ENCODE data around the gene PER1. TPM values are rescaled to one million over a fixed set of nuclear protein-coding genes. Genes with fewer than 3 reads are reported as not detected.

PER1 gene
- total and polyA plus RNA-seq, 2 of the 13 experiments (the other 11 are each of a cell fraction or from before 2014, with no cell fraction given) = 2.6 to 3.6 TPM

DNA sequence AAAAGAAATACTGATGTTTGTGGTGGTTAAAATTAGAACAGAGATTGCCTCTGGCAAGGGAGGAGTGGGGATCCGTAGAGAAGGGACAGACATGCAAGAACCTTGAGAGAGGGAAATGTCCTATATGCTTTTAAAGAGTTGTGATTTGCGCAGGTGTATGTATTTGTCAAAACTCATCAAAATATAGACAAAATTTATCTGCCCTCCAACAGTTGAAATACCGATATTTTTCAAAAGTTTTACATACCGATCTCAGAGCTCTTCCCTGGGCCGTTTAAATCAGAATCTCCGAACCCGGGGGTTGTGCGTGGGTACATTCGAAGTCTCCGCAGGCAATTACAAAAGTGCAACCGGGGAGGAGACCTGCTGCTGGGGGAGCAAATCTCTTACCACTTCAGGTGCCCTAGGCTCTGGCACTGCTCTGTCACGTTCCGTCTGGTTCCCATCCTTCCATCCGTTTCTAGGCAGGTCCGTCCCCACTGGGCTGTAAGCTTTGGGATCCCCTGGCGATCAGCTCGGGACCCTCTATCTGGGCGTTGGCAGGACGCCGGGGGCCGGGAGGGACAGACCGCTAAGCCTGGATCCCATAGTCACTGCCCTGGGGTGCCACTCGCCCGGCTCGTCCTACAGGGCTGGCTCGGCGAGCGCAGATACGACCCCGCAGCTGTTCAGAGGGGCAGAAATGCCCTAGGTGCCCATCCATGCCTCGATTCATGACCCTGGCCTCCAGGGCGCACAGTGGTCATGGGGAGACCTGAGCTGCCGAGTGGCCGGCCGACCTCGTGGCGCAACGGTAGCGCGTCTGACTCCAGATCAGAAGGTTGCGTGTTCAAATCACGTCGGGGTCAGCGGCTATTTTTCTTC lies 33.6 kb upstream of the PER1 start (continued):
- TF ChIP-seq, protein P1, sequence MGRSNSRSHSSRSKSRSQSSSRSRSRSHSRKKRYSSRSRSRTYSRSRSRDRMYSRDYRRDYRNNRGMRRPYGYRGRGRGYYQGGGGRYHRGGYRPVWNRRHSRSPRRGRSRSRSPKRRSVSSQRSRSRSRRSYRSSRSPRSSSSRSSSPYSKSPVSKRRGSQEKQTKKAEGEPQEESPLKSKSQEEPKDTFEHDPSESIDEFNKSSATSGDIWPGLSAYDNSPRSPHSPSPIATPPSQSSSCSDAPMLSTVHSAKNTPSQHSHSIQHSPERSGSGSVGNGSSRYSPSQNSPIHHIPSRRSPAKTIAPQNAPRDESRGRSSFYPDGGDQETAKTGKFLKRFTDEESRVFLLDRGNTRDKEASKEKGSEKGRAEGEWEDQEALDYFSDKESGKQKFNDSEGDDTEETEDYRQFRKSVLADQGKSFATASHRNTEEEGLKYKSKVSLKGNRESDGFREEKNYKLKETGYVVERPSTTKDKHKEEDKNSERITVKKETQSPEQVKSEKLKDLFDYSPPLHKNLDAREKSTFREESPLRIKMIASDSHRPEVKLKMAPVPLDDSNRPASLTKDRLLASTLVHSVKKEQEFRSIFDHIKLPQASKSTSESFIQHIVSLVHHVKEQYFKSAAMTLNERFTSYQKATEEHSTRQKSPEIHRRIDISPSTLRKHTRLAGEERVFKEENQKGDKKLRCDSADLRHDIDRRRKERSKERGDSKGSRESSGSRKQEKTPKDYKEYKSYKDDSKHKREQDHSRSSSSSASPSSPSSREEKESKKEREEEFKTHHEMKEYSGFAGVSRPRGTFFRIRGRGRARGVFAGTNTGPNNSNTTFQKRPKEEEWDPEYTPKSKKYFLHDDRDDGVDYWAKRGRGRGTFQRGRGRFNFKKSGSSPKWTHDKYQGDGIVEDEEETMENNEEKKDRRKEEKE (IDR thresholded peaks at IDR 0.05) = no peak
- TF ChIP-seq TCF7 (IDR thresholded peaks at IDR 0.05; ENCODE audit: low read depth) = no peak
- TF ChIP-seq, protein P2, sequence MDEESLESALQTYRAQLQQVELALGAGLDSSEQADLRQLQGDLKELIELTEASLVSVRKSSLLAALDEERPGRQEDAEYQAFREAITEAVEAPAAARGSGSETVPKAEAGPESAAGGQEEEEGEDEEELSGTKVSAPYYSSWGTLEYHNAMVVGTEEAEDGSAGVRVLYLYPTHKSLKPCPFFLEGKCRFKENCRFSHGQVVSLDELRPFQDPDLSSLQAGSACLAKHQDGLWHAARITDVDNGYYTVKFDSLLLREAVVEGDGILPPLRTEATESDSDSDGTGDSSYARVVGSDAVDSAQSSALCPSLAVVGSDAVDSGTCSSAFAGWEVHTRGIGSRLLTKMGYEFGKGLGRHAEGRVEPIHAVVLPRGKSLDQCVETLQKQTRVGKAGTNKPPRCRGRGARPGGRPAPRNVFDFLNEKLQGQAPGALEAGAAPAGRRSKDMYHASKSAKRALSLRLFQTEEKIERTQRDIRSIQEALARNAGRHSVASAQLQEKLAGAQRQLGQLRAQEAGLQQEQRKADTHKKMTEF (CRISPR knock-in tag; IDR thresholded peaks at IDR 0.05) = peak; percentile 55; the same call in 1 of the 2 replicates
- TF ChIP-seq, protein P3, sequence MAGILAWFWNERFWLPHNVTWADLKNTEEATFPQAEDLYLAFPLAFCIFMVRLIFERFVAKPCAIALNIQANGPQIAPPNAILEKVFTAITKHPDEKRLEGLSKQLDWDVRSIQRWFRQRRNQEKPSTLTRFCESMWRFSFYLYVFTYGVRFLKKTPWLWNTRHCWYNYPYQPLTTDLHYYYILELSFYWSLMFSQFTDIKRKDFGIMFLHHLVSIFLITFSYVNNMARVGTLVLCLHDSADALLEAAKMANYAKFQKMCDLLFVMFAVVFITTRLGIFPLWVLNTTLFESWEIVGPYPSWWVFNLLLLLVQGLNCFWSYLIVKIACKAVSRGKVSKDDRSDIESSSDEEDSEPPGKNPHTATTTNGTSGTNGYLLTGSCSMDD (CRISPR knock-in tag; IDR thresholded peaks at IDR 0.05) = no peak
- TF ChIP-seq, protein P4, sequence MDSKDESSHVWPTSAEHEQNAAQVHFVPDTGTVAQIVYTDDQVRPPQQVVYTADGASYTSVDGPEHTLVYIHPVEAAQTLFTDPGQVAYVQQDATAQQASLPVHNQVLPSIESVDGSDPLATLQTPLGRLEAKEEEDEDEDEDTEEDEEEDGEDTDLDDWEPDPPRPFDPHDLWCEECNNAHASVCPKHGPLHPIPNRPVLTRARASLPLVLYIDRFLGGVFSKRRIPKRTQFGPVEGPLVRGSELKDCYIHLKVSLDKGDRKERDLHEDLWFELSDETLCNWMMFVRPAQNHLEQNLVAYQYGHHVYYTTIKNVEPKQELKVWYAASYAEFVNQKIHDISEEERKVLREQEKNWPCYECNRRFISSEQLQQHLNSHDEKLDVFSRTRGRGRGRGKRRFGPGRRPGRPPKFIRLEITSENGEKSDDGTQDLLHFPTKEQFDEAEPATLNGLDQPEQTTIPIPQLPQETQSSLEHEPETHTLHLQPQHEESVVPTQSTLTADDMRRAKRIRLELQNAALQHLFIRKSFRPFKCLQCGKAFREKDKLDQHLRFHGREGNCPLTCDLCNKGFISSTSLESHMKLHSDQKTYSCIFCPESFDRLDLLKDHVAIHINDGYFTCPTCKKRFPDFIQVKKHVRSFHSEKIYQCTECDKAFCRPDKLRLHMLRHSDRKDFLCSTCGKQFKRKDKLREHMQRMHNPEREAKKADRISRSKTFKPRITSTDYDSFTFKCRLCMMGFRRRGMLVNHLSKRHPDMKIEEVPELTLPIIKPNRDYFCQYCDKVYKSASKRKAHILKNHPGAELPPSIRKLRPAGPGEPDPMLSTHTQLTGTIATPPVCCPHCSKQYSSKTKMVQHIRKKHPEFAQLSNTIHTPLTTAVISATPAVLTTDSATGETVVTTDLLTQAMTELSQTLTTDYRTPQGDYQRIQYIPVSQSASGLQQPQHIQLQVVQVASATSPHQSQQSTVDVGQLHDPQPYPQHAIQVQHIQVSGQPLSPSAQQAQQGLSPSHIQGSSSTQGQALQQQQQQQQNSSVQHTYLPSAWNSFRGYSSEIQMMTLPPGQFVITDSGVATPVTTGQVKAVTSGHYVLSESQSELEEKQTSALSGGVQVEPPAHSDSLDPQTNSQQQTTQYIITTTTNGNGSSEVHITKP (CRISPR knock-in tag; IDR thresholded peaks at IDR 0.05; ENCODE audit: low read depth) = no peak
- TF ChIP-seq, protein P5, sequence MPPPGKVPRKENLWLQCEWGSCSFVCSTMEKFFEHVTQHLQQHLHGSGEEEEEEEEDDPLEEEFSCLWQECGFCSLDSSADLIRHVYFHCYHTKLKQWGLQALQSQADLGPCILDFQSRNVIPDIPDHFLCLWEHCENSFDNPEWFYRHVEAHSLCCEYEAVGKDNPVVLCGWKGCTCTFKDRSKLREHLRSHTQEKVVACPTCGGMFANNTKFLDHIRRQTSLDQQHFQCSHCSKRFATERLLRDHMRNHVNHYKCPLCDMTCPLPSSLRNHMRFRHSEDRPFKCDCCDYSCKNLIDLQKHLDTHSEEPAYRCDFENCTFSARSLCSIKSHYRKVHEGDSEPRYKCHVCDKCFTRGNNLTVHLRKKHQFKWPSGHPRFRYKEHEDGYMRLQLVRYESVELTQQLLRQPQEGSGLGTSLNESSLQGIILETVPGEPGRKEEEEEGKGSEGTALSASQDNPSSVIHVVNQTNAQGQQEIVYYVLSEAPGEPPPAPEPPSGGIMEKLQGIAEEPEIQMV (CRISPR knock-in tag; IDR thresholded peaks at IDR 0.05; ENCODE audit: low read depth) = no peak
- no peak for TF ChIP-seq TMF1 (CRISPR knock-in tag; IDR thresholded peaks at IDR 0.05; ENCODE audit: low read depth)
- peak; percentile 15; the same call in 1 of the 2 replicates for TF ChIP-seq MEF2D (CRISPR knock-in tag; IDR thresholded peaks at IDR 0.05)
- TF ChIP-seq, protein P6, sequence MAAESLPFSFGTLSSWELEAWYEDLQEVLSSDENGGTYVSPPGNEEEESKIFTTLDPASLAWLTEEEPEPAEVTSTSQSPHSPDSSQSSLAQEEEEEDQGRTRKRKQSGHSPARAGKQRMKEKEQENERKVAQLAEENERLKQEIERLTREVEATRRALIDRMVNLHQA (CRISPR knock-in tag; IDR thresholded peaks at IDR 0.05) = no peak
- no peak for TF ChIP-seq ZNF180 (CRISPR knock-in tag; IDR thresholded peaks at IDR 0.05; ENCODE audit: borderline replicate concordance, low read depth)
- TF ChIP-seq ZNF30 (CRISPR knock-in tag; IDR thresholded peaks at IDR 0.05) = no peak
- TF ChIP-seq, protein P7, sequence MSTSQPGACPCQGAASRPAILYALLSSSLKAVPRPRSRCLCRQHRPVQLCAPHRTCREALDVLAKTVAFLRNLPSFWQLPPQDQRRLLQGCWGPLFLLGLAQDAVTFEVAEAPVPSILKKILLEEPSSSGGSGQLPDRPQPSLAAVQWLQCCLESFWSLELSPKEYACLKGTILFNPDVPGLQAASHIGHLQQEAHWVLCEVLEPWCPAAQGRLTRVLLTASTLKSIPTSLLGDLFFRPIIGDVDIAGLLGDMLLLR (CRISPR knock-in tag; IDR thresholded peaks at IDR 0.05) = no peak
- TF ChIP-seq ARID2 (CRISPR knock-in tag; IDR thresholded peaks at IDR 0.05; ENCODE audit: borderline replicate concordance) = peak; percentile 24; the same call in 1 of the 2 replicates

Data from HepG2 (cell line).